ENCODE results near the gene RTEL1.
"Not testable (repeated sequence)": the region's sequence is repeated elsewhere in the genome, so short reads cannot be mapped to it uniquely, and the experiment has no call there.

The RTEL1 gene

DNA sequence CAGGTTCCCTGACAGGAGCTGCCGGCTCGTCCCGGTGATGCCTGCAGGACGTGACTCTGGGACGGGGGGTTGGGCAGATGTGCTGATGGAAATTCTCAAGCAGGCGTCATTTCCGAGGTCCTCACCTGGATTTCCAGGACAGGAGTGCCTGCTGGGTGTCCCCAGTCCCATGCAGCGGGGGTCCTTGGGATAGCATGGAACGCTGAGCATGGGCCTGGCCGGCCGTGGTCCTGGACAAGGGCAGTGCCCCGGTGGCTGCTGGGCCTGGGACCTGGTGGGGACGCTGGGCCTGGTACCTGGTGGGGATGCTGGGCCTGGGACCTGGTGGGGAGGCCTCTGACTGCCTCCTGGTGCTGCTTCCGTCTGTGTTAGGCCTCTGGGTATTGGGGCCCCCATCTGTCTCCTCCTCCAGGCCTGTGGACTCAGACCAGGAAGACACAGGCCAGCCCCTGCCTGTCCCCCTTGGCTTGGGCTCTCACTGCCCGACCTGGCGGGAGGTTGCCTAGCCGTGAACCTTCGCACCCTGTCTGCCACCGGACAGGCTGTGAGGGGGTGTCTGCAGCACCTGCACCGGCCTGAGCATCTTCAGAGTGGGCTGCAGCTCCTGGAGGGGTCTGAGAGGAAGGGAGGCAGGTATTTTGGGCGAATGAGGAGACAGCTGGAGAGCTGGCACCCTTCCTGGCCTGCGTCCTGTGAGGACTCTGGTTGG lies 6.2 kb downstream of the RTEL1 start:
- ChIA-PET CTCF (no interaction called here), POLR2A (no interaction called here)
- TF ChIP-seq, protein P1, sequence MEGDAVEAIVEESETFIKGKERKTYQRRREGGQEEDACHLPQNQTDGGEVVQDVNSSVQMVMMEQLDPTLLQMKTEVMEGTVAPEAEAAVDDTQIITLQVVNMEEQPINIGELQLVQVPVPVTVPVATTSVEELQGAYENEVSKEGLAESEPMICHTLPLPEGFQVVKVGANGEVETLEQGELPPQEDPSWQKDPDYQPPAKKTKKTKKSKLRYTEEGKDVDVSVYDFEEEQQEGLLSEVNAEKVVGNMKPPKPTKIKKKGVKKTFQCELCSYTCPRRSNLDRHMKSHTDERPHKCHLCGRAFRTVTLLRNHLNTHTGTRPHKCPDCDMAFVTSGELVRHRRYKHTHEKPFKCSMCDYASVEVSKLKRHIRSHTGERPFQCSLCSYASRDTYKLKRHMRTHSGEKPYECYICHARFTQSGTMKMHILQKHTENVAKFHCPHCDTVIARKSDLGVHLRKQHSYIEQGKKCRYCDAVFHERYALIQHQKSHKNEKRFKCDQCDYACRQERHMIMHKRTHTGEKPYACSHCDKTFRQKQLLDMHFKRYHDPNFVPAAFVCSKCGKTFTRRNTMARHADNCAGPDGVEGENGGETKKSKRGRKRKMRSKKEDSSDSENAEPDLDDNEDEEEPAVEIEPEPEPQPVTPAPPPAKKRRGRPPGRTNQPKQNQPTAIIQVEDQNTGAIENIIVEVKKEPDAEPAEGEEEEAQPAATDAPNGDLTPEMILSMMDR (IDR thresholded peaks at IDR 0.05; ENCODE audit: insufficient read depth, low read length, missing control alignments): no peak
- no peak overlapping the region for H3K4me3 ChIP-seq (ENCODE audit: low read depth, low read length)
- no peak for DNase-seq (ENCODE audit: low read depth, low spot score)

DNA sequence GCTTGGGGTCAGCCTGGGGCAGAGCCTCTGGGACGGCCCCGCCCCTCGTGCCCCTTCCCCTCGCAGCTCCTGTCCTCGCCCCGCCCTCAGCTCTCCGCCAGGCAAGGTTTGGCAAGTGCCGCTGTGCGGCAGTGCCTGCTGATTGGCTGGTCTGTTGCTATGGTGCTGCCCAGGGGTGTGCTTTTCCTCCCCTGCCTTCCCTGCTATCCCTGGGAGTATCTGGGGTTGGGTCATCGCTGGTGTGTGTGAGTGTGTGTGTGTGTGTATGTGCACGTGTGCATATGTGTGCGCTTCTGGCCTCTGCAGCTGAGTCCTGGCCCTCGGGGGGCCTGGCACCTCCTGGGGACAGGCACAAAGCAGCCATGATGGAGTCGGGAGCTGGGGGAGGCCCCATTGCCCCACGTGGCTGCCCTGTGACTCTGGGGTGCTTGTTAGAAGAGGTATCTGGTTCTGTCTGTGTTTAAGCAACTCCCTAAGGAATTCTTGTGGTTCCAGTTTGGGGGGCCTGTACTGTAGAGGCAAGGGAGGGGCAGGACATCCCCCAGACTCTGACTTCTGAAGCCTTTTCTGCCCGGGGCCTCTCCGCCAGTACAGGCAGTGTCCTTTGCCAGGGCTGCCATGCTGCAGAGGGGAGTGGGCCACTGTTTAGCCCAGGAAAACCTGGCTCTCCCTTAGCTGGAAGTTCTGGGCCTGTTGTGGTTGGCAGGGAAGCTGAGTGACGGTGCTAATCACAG lies 6.9 kb downstream of the RTEL1 start:
- ChIA-PET CTCF (no interaction called here), POLR2A (no interaction called here)

DNA sequence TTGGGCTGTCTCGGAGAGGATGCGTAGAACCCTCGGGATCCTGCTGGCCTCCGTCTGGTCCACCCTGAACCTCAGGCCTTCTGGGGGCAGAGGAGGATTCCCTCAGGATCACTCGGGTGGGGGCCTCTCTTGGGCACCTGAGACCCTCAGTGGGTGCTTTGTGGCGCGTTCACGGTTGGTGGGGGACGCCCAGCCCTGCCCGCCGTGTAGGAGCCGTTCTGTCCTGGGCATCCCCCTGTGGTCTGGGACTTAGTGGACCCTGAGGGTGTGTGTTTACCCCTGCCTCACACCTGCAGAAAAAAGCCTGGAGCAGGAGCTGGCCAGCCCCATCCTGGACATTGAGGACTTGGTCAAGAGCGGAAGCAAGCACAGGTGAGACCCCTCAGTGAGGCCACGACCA lies 7.6 kb downstream of the RTEL1 start:
- POLR2A ChIA-PET: no interaction called here
- H3K4me3 ChIP-seq (ENCODE audit: low read depth, low read length): no peak overlapping the region
- TF ChIP-seq, protein P1 (IDR thresholded peaks at IDR 0.05; ENCODE audit: insufficient read depth, low read length, missing control alignments): no peak
- DNase-seq (ENCODE audit: low read depth, low spot score): no peak
- CTCF ChIA-PET: no interaction called here

More for the DNA sequence above, 6.9 kb downstream of the RTEL1 start:
- DNase-seq (ENCODE audit: low read depth, low spot score): no peak
- no peak overlapping the region for H3K4me3 ChIP-seq (ENCODE audit: low read depth, low read length)
- TF ChIP-seq, protein P1 (IDR thresholded peaks at IDR 0.05; ENCODE audit: insufficient read depth, low read length, missing control alignments): no peak

DNA sequence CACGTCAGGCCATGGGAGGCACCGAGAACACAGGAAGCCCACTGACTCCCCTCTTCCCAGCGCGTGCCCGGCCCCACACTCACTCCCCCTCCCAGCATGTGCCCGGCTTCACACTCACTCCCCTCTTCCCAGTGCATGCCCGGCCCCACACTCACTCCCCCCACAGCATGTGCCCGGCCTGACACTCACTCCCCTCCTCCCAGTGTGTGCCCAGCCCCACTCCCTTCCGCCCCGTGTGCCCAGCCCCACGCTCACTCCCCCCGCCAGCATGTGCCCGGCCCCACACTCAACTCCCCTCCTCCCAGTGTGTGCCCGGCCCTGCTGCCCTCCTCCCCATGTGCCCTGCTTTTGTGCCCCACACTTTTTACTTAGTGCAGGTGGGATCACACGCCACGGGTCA lies 9.7 kb downstream of the RTEL1 start:
- TF ChIP-seq, protein P1 (IDR thresholded peaks at IDR 0.05; ENCODE audit: insufficient read depth, low read length, missing control alignments): no peak
- DNase-seq (ENCODE audit: low read depth, low spot score): no peak
- H3K4me3 ChIP-seq (ENCODE audit: low read depth, low read length): no peak overlapping the region
- POLR2A ChIA-PET: no interaction called here
- CTCF ChIA-PET: no interaction called here

DNA sequence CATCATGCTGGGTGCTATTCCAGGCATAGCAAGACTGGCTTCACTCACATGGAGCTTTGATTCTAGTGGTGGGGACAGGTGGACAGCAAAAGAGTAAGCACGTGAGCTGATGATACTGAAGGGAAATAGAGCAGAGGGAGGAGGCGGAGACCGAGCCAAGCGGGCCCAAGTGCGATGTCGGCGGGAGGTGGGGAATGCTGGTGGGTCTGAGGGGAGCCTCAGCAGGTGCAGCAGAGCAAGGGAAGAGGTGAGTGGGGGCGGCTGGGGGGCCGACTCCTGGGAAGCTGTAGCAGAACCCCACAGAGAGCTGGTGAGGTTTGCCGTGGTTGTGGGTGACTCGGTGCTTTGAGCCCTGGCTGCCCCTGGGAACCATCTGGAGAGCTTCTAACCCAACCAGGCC lies 10.2 kb downstream of the RTEL1 start:
- ChIA-PET CTCF (no interaction called here), POLR2A (interaction anchor here (0.7 kb wide), 1 partner anchor 10 kb away, joined by 6 read pairs; the partner anchor contains the start of gene RTEL1)
- DNase-seq (ENCODE audit: low read depth, low spot score): no peak
- no peak overlapping the region for H3K4me3 ChIP-seq (ENCODE audit: low read depth, low read length)
- TF ChIP-seq, protein P1 (IDR thresholded peaks at IDR 0.05; ENCODE audit: insufficient read depth, low read length, missing control alignments): no peak

DNA sequence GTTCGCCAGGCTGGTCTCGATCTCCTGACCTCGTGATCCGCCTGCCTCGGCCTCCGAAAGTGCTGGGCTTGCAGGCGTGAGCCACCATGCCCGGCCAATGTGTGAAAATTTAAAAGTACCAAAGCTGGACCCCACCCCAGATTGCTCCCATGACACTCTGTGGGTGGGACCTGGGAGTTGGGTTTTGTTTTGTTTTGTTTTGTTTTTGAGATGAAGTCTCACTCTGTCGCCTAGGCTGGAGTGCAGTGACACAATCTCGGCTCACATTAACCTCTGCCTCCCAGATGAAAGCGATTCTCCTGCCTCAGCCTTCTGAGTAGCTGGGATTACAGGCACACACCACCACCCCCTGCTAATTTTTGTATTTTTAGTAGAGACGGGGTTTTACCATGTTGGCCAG lies 13.6 kb downstream of the RTEL1 start:
- POLR2A ChIA-PET; H3K4me3 ChIP-seq (ENCODE audit: low read depth, low read length); DNase-seq (ENCODE audit: low read depth, low spot score); CTCF ChIA-PET: not testable (repeated sequence)

Measured in AG04449 (cell line).